Retina (tissue), 1 donor: ENCODE data around the gene ANTXRL.
"Not testable (repeated sequence)": the region's sequence is repeated elsewhere in the genome, so short reads cannot be mapped to it uniquely, and the experiment has no call there.

ENCODE experiments used
- DNase-seq: peaks from one replicate; pipeline ENCODE4 v3.0.0-alpha.2; 2016

The ANTXRL gene

DNA sequence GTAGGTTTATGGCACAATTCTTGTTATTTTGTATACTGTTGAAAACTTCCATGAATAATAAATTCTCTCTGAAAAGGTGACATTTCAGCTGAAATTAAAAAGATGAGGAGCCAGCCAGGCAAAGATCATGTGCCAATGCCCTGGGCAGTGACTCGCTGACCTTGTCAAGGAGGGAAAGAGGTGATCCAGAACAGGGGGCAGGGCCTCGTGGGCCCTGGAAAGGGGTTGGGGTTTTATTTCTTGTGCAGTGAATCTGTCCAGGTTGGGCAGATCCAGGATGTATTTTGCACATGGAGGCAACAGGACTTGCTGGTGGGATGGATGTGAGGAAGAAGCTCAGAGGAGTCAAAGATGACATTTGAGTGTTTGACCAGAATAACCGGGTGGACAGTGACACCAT, 31.6 kb upstream of the ANTXRL start:
- DNase-seq, result not testable (repeated sequence)

DNA sequence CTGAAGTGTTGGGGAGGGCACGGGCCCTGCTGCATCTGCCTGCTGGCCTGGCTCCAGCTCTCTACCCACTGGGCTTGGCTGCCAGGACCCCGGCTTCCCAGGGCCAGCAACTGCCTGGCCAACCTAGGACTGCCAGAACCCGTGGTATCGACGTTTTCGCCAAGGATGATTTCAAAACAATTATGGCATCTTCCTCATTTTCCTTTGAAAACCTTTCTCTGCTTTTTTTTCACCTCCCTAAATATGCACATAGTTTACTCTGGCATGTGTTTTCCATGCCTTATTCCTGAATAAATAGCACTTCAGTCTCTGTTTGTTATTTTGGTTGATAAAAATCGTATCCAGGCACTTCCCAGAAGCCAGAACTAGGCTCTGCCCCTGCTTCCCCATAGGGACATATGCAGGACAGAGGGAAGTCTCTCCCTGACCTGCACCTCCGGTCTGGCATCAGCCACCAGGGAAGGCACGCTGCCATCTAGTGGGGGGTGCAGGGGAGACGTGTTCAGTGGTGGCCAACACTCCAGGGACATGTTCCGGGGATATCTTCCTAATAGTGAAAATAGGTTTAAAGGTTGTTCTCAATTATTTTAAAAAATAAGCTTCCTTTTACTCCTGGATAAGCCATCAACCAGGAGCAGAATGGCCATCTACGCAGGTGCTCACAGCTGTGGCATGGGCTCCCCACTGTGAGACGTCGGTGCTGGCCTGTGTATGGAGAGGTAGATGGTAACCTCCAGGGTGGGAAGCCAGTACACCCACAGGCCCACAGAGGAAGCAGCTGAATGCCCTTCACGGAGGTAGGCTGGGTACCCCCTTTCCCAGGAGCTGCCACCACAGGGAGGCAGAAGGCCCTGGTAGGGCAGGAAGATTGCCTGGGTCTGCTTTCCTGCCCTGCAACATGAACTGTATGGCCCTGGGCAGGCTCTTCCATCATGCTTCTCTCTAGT, 30.7 kb upstream of the ANTXRL start:
- no peak for DNase-seq

DNA sequence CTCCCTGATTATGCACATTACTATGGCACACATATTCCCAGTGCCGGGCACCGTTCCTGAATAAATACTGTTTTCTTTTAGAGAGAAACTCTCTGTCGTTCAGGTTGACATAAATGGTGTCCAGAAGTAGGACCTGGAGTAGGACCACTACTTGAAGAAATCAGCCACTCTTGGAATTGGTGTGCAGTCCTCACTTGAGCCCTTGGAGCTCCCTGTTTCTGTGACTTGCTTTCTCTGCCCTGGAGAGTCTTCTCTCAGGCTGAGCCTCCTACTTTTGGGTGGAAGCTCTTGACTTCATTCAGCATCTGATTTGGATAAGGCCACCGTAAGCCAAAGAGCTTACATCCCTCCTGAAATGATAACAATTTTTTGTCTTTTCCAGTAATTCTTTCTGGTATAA, 29.7 kb upstream of the ANTXRL start:
- DNase-seq, result no peak

DNA sequence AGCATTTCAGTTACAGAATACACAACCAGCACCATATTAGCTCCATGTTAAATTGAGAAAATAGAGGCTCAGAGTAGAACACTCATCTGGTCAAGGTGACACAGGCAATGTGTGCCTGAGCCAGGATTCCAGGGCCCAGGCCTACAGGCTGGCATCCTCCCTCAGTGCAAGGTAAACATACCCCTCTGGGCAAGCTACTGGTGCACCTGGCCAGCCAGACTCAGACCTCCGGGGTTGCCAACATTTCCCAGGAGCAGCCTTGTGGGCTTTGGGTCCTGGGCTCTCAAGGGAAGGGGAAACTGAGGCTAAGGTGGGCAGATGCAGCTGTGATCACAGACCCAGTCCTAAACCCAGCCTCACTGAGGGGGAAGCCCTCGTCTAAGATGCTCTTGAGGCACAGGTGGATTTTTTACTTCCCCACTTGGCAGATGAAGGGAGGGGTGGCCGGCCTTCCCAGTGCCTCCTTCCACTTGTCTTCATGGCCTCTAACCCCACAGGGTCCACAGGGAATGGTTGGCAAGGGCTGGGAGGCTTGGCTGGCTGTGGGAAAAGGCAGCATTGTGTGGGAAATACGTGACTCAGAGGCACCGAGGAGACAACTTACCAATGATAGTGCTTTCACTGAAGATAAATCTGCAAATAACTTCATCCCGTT, 23.8 kb upstream of the ANTXRL start:
- not testable (repeated sequence) for DNase-seq

DNA sequence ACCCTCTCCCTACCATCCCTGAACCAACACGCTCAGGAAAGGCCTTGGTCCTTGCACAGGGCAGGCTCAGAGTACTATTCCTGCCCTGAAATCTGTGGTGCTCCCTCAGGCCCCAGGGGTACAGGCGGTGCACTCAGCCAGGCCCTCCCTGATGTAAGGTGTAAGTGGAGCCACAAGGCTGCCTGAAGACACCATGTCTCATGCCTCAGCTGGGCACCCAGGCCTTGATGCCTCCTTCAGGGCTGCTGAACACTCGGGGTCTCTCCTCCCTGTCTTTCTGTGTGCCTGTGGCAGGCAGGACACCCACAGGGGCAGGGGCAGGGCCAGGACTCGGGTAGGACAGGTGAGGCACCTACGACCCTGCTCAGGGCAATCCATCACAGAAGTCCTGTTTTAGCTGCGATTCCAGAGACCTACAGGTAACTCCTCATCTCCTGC, 22.9 kb upstream of the ANTXRL start:
- DNase-seq, result no peak

DNA sequence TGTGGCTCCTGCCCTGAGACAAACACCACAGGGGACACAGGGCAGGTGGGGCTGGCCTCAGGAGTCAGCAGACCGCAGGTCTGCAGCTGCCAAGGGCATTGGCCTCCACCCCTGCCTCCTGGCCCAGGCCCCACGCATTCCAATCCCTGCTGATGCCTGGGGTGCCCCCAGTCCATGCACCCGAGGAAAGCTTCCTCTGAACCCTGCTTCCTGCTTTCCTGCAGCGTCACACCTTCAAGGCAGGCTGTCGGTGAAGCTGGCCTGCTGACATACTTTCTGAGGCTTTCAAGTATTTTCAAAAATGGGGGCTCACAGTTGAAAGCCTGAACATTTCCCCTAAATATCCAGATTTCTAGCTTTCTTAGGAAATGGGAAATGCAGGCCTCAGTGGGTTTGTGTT, 22.5 kb upstream of the ANTXRL start:
- DNase-seq, result no peak

DNA sequence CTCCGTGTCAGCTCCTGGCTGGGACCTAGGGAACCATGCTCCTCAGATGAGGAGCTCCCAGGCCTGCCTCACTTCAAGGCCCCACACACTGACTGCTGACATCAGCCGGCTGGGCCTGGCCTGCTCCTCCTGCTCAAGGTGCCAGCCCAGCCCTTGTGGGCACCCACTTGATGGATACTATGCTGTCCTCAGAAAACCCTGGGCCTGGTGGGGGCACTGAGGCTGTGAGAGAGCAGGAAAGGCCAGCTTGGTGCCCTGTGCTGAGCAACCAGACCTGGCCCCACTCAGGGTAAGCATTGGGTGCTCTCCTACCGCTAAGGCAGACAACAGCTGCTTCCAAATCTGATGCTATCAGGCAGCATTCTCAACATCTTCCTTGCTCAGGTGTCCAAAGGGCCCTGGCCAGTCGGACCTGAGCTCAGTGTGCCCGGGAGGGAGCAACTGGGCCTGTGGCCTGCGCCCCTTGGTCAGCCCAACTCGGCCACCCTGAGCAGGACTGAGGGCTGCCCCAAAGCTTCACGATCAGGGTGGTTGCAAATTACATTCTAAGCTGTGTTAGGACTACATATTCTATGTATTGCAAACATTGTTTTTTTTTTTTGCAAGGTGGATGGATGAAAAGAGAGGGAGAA, 21.9 kb upstream of the ANTXRL start:
- DNase-seq, result no peak

DNA sequence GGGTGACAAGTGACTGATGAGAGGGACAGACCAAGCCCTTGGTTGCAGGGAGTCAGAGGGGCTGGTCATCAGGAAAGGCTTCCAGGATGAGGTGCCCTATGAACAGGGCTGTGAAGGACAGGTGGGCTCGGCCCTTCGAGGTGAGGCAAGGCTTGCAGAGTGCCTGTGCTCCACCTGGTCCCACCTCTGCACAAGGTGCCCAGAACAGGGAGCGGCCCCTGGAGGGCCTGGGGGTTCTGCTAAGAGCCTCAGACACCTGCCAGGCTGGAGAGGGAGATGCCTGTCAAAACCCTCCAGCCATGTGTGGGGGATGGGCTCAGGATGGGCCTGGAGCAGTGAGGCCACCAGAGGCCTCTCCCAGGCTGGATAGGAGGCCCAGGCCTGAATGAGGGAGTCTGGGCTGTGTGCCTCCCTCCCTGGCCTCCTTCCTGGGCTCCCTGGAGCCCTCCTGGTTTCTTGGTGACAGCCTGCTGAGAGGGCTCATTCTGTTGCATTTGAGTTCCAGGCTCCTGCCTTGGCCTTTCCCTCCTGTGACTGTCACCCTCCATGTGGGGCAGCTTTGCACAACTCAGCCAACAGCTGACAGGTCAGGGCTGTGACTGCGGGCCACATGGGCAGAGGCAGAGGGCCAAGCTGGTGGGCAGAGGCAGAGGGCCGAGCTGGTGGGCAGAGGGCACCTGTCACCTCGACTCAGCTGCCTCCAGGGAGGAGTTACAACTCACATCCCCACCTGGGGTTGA, 21.1 kb upstream of the ANTXRL start:
- DNase-seq, result not testable (repeated sequence)

DNA sequence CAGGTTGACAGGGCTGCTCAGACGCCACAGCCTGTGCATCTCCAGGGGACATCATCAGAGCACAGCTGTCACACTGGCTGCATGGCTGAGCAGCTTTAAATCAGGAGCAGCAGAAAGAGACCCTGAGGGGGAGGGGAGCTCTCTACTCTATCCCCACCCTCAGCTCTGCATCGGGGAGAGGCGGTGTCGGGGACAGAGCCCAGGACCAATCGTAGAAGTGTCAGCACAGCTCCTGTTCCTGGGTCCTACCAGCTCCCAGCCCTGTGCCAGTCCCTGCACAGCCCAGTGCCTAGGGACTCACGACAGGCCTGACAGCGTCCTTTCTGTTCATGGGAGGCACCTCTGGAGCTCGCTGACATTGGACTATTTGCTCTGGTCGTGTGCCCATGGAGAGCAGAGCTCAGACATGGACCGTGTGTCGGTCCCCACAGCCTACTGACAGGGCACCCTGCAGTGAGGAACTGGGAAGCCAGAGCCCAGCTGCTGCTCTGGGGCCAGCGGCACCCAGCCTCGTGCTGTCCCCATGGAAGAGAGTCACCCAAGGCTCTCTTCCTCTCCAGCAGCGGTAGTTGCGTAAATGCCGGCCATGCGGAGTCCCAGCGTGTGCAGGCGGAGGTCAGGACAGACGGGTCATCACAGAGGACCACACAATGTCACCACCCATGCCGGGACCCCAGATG, 20.4 kb upstream of the ANTXRL start:
- peak; percentile 83 for DNase-seq

DNA sequence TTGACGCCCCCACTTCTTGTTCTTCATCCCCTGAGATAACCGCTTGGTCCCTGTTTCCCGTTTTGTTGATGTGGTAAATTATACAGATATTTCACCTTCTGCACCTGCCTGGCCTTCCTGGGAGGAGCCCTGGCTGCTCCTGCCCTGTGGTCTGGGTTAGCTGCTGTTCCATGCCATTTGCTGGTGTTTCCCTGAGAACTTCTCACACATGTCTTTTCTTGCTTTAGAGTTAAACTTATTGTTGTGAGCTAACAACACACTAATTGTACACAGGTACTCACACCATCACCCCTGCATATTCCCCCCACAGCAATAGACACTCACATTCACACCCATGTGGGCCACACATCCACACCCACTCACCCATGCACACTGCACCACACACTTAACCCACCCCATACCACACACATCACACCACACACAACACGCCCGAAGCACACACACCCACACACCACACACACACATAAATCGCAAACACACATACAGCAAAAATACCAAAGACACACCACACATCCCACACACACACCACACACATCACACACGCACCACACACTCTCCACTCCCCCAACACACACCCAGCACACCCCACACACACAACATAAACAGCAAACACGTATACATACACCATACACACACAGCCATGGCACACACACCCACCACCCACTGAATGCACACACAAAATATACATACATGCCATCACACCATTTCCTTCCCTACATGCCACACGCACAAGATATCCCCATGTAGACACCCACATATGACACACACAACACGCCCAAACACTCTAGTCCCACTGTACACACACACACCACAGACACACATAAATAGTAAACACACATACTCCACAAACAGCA, 19.4 kb upstream of the ANTXRL start:
- no peak for DNase-seq

DNA sequence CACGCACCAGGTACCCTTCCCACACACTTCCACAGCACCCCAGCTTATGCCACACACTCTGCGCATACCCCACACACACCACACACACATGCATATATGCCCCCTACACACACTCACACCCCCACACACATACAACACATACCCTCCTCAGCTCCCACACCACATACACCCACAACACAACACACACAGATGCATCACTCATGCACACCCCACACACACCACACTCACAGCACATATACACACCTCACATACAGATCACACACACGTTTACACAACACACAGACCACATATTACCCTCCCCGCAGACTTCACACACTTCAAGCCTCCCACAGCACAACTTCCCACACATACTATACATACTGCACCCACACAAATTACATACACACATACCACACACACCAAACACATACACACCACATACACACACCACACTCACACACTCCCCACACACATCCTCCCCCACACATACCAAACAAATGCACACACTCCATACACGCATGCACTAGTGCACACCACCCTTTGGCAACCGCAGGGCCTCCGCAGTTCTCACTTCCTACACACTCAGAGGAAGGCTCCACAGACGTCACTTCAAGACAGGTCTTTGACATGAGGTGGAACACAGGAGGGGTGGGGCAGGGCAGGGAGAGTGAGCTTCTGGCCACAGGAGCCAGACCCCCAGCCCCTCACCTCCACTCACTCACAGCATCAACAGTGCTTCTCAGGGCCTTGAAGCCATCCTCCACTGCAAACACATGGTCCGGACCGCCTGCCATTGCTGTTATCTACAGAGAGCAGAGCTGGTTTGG, 18.5 kb upstream of the ANTXRL start:
- no peak for DNase-seq

DNA sequence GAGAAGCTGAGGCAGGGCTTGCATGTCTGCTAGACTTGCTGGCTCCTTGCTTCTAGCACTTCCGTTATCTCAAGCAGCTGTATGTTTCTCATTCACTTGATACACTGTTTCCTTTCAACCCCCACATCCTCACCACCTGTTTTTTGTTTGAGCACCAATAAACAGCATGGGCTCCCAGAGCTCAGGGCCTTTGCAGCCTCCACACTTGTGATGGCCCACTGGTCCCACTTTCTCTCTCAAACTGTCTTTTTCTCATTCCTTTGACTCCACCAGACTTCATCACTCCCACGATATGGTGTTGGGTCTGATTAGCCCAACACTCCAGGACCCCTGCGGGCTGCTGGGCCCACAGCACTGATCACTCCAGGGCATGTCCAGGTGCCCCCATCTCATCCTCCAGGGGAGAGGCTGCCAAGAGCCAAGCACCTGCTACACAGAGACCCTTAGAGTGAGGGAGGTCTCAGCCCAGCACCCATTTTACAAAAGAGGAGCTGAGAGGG, 17.2 kb upstream of the ANTXRL start:
- not testable (repeated sequence) for DNase-seq

DNA sequence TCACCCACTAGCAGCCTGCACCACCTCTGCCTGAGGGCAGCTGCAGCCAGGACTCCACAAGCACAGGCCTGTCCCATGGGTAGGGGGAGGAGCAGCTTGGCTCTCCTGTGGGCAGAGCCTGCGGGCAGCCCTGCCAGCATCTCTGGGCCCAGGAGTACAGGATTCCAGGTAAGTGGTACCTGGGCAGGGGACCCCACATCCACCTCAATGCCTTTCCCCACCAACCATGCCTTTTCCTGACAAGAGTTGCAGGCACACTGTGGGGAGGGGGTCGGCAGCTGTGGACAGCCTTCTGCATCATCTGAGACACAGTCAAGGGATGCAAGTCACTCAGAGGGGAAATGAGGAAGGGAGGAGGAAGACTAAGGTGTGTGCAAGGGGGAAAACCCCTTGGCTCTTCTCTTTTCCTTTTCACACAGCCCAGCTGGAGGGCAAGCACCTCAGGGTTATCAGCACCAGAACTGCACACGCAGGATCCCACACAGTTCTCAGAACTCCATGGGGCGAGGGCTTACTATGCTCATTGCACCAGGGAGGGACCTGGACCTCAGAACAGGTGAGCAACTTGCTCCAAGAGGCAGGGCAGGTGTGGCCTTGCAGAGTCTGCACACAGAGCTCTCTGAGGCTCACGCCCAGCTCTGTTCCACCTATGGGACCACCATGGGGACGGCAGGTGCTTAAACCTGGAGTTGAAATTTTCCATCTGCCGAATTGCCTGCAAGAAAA, 16.5 kb upstream of the ANTXRL start:
- no peak for DNase-seq

DNA sequence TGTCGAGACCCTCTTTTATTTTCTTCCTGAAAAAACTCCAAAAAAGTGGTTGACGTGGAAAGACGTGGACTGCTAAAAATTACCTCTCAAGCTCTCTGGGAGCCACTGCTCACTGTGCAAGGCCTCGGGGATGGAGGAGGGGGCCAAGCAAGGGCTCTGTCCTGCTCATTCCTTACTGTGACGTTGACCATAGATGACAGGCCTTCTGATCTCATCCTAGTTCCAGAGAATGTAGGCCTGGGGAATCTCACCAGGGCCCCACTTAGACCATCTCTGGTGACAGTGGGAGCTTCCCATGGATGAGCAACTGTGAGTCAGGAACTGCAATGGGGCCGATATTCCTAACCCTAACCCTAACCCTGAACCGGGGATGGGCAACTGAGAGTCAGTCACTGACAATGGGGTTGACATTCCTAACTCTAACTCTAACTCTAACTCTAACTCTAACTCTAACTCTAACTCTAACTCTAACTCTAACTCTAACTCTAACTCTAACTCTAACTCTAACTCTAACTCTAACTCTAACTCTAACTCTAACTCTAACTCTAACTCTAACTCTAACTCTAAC, 15.8 kb upstream of the ANTXRL start:
- DNase-seq, result not testable (repeated sequence)

DNA sequence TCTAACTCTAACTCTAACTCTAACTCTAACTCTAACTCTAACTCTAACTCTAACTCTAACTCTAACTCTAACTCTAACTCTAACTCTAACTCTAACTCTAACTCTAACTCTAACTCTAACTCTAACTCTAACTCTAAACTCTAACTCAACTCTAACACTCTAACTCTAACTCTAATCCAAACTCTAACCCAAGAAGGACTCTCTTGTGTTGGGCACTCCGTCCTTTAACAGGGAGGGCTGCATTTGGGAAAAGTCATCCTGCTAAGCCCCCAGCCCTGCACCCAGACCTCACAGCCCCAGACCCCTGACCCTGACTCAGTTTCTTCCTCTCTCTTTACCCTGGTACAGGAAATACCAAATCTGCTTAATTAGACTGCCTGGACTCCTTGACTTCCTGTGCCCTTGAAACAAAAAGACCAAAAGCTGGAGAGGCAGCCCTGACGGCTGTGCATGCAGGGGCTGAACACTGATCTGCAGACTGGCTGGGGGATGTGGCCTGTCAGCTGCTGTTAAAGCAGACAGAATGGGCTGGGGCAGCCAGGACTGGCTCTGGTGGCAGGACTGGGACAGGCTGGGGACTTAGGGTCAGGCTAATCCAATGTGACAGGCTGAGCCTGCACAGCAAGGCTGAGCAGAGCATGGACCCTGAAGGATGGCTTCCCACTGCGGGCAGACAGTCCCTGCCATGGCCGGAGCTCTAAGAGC, 14.8 kb upstream of the ANTXRL start:
- not testable (repeated sequence) for DNase-seq

DNA sequence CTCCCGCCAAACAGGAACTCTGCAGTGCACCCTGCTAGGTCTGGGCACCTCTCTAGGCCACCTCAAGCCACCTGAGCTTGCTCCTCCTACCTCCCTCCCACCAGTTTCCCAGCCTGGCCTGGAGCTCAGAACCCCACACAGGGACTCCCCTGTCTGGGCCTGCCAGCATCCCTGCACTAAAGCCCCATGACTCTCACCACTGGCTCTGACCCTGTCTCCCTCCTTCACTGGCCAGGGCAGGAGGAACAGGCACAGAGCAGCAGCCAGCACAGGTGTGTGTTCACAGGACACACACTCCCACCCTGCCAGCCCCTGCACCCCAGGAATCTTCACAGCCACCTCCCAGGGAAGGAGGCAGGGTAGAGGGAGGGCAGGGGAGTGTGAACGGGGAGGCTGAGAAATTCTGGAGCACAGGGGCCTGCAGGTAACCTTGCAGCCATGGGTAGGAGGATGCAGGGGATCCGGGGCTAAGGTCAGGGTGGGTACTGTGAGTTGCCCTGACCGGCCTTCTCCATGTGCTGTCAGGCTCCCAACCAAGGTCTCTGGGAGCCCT, 13.9 kb upstream of the ANTXRL start:
- no peak for DNase-seq

DNA sequence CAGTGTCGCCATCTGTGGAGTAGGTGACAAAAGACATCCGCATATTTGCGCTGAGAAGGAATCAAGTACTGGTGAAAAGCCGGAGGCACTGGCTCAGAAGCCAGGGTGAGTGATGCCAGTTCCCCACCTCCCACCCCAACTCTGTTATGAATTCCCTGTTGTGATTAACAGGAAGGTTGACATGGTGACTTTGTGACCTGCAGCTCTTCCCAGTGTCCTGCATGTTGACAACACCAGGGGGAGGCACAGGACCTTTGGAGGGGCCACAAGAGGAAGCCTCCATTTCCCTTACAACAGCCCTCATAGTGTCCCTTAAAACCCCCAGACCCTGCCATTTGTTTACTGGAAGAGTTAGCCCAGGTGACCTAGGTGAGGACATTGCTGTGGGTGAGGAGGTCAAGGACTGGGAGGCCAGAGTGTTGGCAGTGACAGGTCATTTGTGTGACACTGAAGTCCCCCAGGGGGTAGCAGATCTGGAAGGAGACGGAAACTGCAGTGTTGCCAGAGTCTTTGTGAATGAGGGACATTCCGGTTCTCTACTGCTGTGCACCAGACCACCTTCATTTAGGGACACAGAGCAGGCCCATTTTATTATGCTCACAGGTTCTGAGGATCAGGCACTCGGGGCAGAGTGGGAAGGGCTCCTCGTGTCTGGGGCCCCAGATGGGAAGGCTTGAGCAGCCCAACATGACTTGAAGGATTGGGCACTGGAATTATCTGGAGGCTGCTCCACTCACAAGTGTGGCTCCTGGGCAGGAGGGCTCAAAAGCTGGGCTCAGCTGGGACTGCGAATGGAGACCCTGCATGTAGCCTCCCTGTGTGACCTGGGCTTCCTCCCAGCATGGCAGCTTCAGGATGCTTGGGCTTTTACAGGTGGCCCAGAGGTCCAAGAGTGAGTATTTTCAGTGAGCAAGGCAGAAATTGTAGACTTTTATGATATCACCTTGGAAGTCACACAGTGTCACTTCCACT, 13.0 kb upstream of the ANTXRL start:
- no peak for DNase-seq
